Astrocyte of the cerebellum (primary cell): ENCODE results near the gene HOXC9.

Experiments
- DNase-seq: peaks from one replicate; pipeline ENCODE4 v3.0.0-alpha.2; 2011; ENCODE audit warnings: low read depth
- H3K4me3 ChIP-seq: 2 replicates; pipeline ENCODE4 v1.5.1; 2011; ENCODE audit warnings: mild to moderate bottlenecking, low read depth, low read length, moderate library complexity
- CTCF ChIP-seq: IDR thresholded peaks from 2 replicates; pipeline ENCODE4 v1.5.1; 2012; ENCODE audit warnings: low read length, low read depth, moderate library complexity, mild to moderate bottlenecking; ENCODE audit errors: missing control alignments
- in situ Hi-C: cut with HindIII; loops from 2 replicates; pipeline ENCODE4 v1.10.0; 2017; ENCODE audit warnings: low sequenced_read_pairs

HOXC9 gene

GRCh38 chr12:54037360-54038283 lies 37.7 kb downstream of the HOXC9 start:
- TF ChIP-seq CTCF: no peak
- in situ Hi-C loops: no loop called here

DNA sequence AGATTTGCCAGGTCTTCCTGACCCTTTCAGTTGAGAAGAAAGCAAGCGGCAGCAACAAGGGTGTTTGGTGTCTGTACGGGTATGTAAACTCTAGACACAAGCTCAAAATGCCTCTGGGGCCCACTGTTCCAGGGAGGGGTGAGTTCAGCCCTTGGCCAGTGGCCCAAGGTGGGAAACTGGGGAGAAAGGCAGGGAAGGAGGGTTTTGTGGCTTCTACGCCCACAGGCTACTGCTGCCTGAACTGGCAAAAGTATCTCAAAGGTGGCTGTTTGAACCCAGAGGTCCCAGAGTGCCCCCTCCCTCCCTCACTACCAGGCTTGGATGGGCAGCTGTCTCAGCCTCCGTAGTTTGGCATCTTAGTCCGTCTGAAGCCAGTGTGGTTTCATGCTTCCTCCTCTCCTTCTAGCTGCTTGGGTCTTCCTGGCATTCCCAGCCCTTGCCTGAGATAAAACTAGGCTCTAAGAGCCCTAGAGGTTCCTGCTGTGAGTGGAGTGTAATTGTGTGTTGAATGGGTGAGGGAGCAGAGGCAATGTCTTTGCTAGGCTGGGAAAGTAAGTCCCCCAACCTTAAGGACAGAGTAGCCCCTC lies 38.4 kb downstream of the HOXC9 start:
- TF ChIP-seq CTCF: no peak
- no peak for DNase-seq
- in situ Hi-C loops: no loop called here
- no peak overlapping the region for H3K4me3 ChIP-seq

More at GRCh38 chr12:54037360-54038283, 37.7 kb downstream of the HOXC9 start:
- DNase-seq: no peak
- no peak overlapping the region for H3K4me3 ChIP-seq

GRCh38 chr12:54038871-54039414 lies 39.0 kb downstream of the HOXC9 start:
- no peak for DNase-seq
- no peak for TF ChIP-seq CTCF
- H3K4me3 ChIP-seq: no peak overlapping the region
- in situ Hi-C loops: no loop called here

- DNase-seq: no peak
- TF ChIP-seq CTCF: no peak
- in situ Hi-C loops: no loop called here
- no peak overlapping the region for H3K4me3 ChIP-seq
These were observed 39.6 kb downstream of the HOXC9 start for GRCh38 chr12:54039417-54040147.

DNA sequence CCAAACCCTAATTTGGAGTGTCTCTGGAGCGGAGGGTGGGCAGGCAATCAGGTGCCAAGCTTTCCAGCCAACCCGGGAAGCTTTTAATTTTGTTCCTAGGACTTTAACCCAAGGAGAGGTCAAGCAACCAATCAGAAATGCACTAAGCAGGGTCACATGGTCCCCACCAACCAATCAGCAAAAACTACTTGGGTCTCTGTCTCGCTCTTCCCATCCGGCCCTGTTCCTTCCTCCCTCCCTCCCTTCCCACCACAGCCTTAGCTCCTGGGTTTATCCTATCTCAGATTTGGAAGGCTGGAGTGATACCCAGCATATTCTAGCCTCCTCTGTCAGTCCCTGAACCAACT lies 40.2 kb downstream of the HOXC9 start:
- TF ChIP-seq CTCF: no peak
- DNase-seq: no peak
- in situ Hi-C loops: no loop called here
- no peak overlapping the region for H3K4me3 ChIP-seq

DNA sequence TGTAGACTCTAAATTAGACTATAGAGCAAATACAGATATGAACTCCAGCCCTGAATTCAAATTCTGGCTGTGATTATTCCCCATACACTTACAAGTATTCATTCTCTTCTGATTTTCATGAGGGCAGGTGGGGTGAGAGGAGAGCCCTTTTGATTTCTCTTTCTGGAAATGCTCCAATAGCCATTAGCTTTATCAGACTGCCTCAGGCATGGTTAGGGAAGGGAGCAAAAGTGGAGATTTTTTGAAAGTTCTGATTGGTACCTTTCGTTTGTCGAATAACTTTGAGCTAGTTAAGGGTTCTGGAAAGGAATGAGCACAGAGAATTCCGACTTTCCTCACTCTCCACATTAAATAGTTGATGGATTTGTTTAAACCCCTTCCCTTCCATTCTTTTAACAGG lies 40.7 kb downstream of the HOXC9 start:
- in situ Hi-C loops: no loop called here
- no peak for TF ChIP-seq CTCF
- H3K4me3 ChIP-seq: no peak overlapping the region
- DNase-seq: no peak
